Central memory CD8-positive, alpha-beta T cell (primary cell): Measurements from ENCODE around the gene ZBTB7C.

ENCODE experiments used
- ATAC-seq: fragments of 150-1000 bp; cut with Tn5 transposase; replicated peaks from 2 replicates; pipeline ENCODE4 v1.10.0; 2022; ENCODE audit warnings: mild to moderate bottlenecking, moderate FRiP score, moderate number of reproducible peaks; ENCODE audit not compliant: poor library complexity, severe bottlenecking; ENCODE audit errors: extremely low read depth
- DNase-seq, 2 donors: peaks; one replicate each; pipeline ENCODE4 v3.0.0; 2021; ENCODE audit warnings: low spot score in 2 of 2
- H3K27ac Mint-ChIP-seq: one replicate; pipeline ENCODE4 v1.8.0; 2022; ENCODE audit warnings: low read depth, mild to moderate bottlenecking, moderate library complexity, mixed read lengths
- H3K27me3 Mint-ChIP-seq: one replicate; pipeline ENCODE4 v1.8.0; 2022; ENCODE audit warnings: mixed read lengths
- H3K36me3 Mint-ChIP-seq: one replicate; pipeline ENCODE4 v1.8.0; 2022; ENCODE audit warnings: mild to moderate bottlenecking, moderate library complexity, mixed read lengths; ENCODE audit not compliant: insufficient read depth
- H3K4me1 Mint-ChIP-seq: one replicate; pipeline ENCODE4 v1.8.0; 2022; ENCODE audit warnings: mixed read lengths
- H3K4me3 Mint-ChIP-seq: one replicate; pipeline ENCODE4 v1.8.0; 2022; ENCODE audit warnings: mild to moderate bottlenecking, moderate library complexity, mixed read lengths
- H3K9me3 Mint-ChIP-seq: one replicate; pipeline ENCODE4 v1.8.0; 2022; ENCODE audit warnings: mixed read lengths

The ZBTB7C gene

DNA sequence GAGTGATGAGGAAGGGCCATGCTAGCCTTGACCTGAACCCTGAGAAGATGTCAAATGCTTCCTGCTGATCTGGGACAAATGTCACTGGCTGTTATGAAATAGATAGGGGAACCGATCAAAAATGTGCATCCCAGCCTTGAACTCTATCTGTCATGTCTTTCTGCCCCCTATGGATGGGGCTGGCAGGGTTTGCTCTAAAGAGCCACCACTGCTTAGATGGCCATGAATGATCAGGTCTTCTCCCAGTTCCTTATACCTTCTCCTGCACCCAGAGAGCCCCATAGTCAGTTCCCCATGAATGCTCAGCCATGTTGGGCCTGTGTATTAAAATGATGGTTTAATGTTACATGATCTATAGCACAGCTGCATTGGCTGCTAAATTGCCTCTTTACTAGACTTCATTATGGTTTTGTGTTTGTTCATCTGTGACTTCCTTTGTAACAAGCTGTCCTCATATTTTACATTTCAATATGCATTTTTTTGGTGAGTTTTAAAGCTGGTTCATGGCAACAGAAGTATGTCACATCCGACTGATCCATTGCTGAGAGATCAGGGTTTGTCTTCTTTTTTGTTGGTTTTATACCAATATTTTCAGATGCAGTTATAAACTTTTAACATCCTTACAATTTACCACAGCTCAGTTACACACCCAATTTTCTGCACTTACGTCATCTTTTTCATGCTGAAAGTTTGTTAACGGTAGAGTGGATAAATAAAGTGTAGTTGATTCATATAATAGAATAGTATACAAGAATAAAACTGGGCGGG, 422.4 kb downstream of the ZBTB7C start:
- Mint-ChIP-seq H3K36me3 (peaks cover 1% of the 10 kb centered on the region), H3K9me3 (no peaks in the 10 kb centered on the region), H3K4me3 (no peak overlapping the region), H3K27me3 (peaks cover 14% of the 10 kb centered on the region), H3K4me1 (no peaks in the 10 kb centered on the region), H3K27ac (no peak overlapping the region)
- no peak for DNase-seq
- no peak for ATAC-seq

DNA sequence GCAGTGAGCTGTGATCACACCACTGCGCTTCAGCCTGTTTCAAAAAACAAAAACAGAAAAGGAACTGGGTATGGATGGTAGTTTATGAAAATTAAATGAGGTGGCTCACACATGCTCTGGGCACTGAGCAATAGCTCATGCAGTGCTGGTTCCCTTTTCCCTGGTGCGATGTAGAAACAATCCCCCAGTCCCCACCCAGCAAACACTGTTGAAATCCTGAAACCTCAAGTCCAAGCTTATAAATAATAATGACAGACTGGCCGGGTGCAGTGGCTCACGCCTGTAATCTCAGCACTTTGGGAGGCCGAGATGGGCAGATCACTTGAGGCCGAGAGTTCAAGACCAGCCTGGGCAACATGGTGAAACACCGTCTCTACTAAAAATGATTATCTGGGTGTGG, 423.3 kb downstream of the ZBTB7C start:
- ATAC-seq (no peak), DNase-seq (no peak)
- H3K36me3 Mint-ChIP-seq, result peaks cover 1% of the 10 kb centered on the region
- H3K4me1 Mint-ChIP-seq, result no peaks in the 10 kb centered on the region
- H3K27ac Mint-ChIP-seq, result no peak overlapping the region
- peaks cover 5% of the 10 kb centered on the region for H3K27me3 Mint-ChIP-seq
- no peaks in the 10 kb centered on the region for H3K9me3 Mint-ChIP-seq
- no peak overlapping the region for H3K4me3 Mint-ChIP-seq

DNA sequence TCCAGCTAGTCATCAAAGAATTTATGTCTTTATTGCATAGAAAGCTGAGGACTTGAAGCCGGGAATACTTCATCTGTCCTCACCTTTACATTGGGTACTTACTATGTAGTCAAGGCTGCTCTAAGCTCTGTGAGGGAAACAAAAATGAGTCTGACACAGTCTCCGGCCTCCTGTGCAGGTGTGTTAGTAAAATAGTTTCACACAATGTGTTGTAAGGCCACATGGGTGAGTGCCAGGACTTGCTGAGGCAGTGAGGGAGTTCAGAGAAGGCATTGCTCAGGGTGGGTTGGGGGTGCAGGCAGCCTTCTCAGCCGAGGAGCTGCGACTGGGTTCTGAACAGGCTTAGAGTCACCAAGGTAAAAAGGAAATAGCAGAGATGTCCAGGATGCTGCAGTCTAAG, 424.2 kb downstream of the ZBTB7C start:
- Mint-ChIP-seq H3K4me3 (no peak overlapping the region), H3K9me3 (no peaks in the 10 kb centered on the region), H3K27me3 (peaks cover 3% of the 10 kb centered on the region), H3K4me1 (no peaks in the 10 kb centered on the region), H3K36me3 (peaks cover 1% of the 10 kb centered on the region), H3K27ac (no peak overlapping the region)
- ATAC-seq, result no peak
- DNase-seq, result no peak

DNA sequence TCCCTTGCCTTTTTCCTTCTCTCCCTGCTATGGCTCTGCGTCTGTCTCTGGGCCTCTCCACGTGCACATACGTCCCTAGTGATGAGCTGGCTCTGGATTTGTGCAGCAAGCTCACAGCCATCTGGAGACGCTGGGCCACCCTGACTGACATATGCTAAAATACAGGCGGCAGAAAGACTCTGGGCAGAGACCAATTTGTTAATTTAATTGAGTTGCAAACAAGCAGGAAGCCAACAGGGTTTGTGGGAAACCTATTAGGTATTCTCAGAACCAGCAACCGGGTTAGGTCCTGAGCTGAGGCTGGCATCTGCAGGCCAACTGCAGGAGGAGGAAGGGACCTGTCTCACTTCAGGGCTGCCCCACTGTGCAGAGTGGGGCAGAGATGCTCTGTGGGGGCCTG, 425.2 kb downstream of the ZBTB7C start:
- Mint-ChIP-seq H3K36me3 (no peaks in the 10 kb centered on the region), H3K4me3 (no peak overlapping the region), H3K9me3 (no peaks in the 10 kb centered on the region), H3K27me3 (peaks cover 13% of the 10 kb centered on the region), H3K27ac (no peak overlapping the region), H3K4me1 (no peaks in the 10 kb centered on the region)
- DNase-seq (no peak), ATAC-seq (no peak)

DNA sequence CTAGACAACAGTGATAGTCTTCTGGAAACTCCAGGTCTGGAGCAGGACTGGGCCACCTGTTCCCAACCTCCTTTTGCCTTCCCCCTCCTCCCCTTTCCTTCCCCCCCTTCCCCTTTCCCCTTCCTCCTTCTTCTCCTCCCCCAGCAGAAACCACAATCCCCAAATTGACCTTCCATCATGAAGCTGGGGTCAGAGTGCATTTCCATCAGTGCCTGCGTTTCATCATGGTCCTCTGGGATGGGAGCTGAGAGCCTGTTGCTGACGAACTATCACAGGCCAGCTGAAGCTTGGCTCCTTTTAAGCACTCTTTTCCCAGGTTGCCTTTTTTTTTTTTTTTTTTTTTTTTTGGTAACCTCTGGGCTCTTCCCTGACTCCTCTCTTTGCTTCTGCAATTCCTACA, 426.1 kb downstream of the ZBTB7C start:
- H3K9me3 Mint-ChIP-seq, result no peaks in the 10 kb centered on the region
- no peaks in the 10 kb centered on the region for H3K4me1 Mint-ChIP-seq
- DNase-seq (no peak), ATAC-seq (no peak)
- no peaks in the 10 kb centered on the region for H3K36me3 Mint-ChIP-seq
- H3K4me3 Mint-ChIP-seq, result no peak overlapping the region
- no peak overlapping the region for H3K27ac Mint-ChIP-seq
- peaks cover 18% of the 10 kb centered on the region for H3K27me3 Mint-ChIP-seq

DNA sequence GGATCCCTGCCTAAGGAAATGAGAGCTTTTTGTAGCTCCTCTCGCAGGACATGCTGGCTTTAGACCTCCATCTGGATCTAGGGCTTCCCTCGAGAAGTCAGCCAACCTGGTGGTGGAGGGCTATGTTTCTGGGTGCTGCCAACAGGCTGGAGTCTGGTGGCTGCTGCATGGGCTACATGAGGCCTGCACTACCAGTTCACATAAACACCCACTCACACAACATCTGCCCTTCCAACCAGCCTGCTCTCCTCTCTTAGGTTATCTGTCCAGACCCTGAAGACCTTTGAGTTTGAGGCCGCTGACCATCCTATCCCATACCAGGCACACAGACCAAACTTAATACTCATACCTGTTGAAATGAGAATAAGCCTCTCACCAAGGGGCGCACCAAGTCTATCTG, 427.4 kb downstream of the ZBTB7C start:
- Mint-ChIP-seq H3K36me3 (no peaks in the 10 kb centered on the region), H3K4me3 (no peak overlapping the region), H3K4me1 (no peaks in the 10 kb centered on the region), H3K27me3 (peaks cover 18% of the 10 kb centered on the region), H3K27ac (no peak overlapping the region), H3K9me3 (no peaks in the 10 kb centered on the region)
- ATAC-seq (no peak), DNase-seq (no peak)

DNA sequence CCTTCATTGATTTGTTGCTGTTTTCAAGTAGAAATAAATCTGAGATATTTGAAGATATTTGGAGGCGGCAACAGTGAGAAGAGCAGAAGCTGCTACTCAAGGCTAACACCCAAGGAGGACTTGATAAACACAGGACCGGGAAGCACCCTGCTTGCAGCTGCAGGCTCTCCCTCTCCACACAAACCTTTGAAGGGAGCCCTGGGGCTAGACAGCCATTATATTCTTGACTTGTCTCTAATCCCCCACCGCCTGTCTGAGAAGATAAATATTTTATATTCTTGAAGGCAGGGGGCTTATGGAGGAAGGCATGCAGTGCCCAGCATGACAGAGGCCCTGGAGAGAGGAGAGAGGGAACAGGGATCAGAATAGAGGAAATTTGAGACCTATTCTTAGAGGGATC, 427.9 kb downstream of the ZBTB7C start:
- H3K27ac Mint-ChIP-seq, result no peak overlapping the region
- peaks cover 18% of the 10 kb centered on the region for H3K27me3 Mint-ChIP-seq
- no peak for DNase-seq
- no peaks in the 10 kb centered on the region for H3K36me3 Mint-ChIP-seq
- no peaks in the 10 kb centered on the region for H3K4me1 Mint-ChIP-seq
- no peak overlapping the region for H3K4me3 Mint-ChIP-seq
- no peaks in the 10 kb centered on the region for H3K9me3 Mint-ChIP-seq
- no peak for ATAC-seq

DNA sequence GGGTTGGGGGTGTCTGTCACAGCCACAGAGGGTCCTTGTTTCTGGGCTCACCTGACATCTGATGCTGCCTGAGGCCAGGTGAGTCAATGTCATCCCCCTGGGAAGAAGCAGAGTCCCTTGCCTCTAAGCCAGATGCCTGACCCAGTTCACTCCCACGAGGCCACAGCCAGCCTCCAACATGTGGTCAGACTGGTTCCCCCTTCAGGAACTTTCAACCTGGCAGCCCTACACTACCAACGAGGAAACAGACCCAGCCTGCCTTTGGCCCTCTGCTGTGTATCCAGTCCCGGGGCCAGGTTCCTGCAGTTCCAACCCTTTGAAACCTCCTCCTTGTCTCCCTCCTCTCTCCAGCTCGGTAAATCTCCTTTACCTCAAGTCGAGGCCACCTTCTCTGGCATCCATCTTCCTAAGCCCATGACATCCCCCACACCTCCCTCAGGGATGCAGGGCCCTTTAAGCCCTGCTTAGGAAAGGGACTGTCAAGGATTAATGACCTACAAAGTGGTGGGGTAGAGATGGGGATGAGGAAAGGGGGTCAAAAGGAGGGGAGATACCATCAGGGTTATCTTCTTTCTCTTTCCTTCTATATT, 429.5 kb downstream of the ZBTB7C start:
- H3K36me3 Mint-ChIP-seq, result no peaks in the 10 kb centered on the region
- no peaks in the 10 kb centered on the region for H3K9me3 Mint-ChIP-seq
- no peaks in the 10 kb centered on the region for H3K4me1 Mint-ChIP-seq
- H3K27ac Mint-ChIP-seq, result no peak overlapping the region
- DNase-seq (no peak), ATAC-seq (no peak)
- H3K4me3 Mint-ChIP-seq, result no peak overlapping the region
- H3K27me3 Mint-ChIP-seq, result peaks cover 26% of the 10 kb centered on the region

DNA sequence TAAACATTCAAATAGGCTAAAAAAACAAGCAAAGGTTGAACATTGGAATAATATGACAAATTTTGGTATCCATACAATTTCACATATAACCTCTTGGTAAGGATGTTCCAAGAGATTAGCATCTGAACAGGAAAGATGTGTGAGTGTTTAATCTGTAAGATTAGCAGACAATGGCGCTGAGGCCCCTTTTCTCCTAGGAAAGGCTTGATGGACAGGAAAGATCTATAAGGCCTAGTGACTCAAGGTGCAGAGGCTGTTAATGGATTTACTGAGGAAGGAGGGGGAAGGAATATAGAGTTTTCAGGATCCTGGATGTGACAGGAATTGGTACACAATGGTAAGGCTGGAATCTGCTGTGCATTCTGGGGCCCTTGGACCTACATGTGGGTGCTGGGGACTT, 430.6 kb downstream of the ZBTB7C start:
- no peaks in the 10 kb centered on the region for H3K9me3 Mint-ChIP-seq
- no peaks in the 10 kb centered on the region for H3K36me3 Mint-ChIP-seq
- peaks cover 37% of the 10 kb centered on the region for H3K27me3 Mint-ChIP-seq
- DNase-seq (no peak), ATAC-seq (no peak)
- no peak overlapping the region for H3K27ac Mint-ChIP-seq
- H3K4me3 Mint-ChIP-seq, result no peak overlapping the region
- no peaks in the 10 kb centered on the region for H3K4me1 Mint-ChIP-seq

DNA sequence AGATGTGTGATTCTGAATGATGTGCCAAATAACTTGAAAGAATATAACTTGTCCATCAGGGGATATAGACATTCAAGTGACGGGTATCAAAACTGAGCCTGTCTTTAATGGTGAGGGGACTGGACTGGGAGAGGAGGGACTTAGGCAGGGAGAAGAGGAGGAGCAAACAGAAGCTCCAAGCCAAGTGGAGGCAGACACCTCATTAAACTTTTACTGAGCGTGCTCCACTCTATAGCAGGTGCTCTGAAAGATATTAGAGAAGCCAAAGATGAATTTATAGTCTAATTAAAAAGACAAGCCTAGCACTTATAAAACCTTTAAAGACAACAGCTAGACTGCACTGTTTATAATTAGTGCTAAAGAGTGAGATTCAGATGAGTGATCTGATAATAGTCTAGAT, 431.0 kb downstream of the ZBTB7C start:
- ATAC-seq (no peak), DNase-seq (no peak)
- H3K4me1 Mint-ChIP-seq, result no peaks in the 10 kb centered on the region
- H3K9me3 Mint-ChIP-seq, result no peaks in the 10 kb centered on the region
- peaks cover 41% of the 10 kb centered on the region for H3K27me3 Mint-ChIP-seq
- H3K36me3 Mint-ChIP-seq, result no peaks in the 10 kb centered on the region
- no peak overlapping the region for H3K4me3 Mint-ChIP-seq
- no peak overlapping the region for H3K27ac Mint-ChIP-seq
